ENCODE results near the gene INMT.

INMT gene

GRCh38 chr7:30788640-30789333, 36.9 kb downstream of the INMT start:
- no peak for DNase-seq

GRCh38 chr7:30789334-30789711, 37.4 kb downstream of the INMT start:
- DNase-seq, result no peak

- DNase-seq, result no peak
These were observed 38.4 kb downstream of the INMT start for GRCh38 chr7:30790356-30790755.

- no peak for DNase-seq
These were observed 39.2 kb downstream of the INMT start for GRCh38 chr7:30791114-30791513.

- no peak for DNase-seq
These were observed 43.4 kb downstream of the INMT start for GRCh38 chr7:30795161-30795948.

- DNase-seq, result peak in 1 of 2 experiments; percentile 17
These were observed 44.4 kb downstream of the INMT start for GRCh38 chr7:30796105-30796869.

- no peak for DNase-seq
These were observed 45.5 kb downstream of the INMT start for GRCh38 chr7:30797176-30798040.

GRCh38 chr7:30799206-30799975, 47.5 kb downstream of the INMT start:
- DNase-seq, result no peak

GRCh38 chr7:30799976-30800661, 48.2 kb downstream of the INMT start:
- DNase-seq, result no peak

- peak in 1 of 2 experiments; percentile 55 for DNase-seq
These were observed 48.9 kb downstream of the INMT start for GRCh38 chr7:30800785-30801252.

GRCh38 chr7:30802812-30803211, 50.9 kb downstream of the INMT start:
- no peak for DNase-seq

GRCh38 chr7:30804078-30804661, 52.2 kb downstream of the INMT start:
- peak in 1 of 2 experiments; percentile 61 for DNase-seq

GRCh38 chr7:30805081-30805691, 53.3 kb downstream of the INMT start:
- no peak for DNase-seq

GRCh38 chr7:30805931-30806330, 54.0 kb downstream of the INMT start:
- no peak for DNase-seq

All from SW 1271 (cell line).